HK-2 (cell line): ENCODE data around the gene SORL1-AS1.

ENCODE experiments used
- DNase-seq: peaks from one replicate; pipeline ENCODE4 v3.0.0-alpha.2; 2018; ENCODE audit not compliant: unreplicated experiment

SORL1-AS1 gene

DNA sequence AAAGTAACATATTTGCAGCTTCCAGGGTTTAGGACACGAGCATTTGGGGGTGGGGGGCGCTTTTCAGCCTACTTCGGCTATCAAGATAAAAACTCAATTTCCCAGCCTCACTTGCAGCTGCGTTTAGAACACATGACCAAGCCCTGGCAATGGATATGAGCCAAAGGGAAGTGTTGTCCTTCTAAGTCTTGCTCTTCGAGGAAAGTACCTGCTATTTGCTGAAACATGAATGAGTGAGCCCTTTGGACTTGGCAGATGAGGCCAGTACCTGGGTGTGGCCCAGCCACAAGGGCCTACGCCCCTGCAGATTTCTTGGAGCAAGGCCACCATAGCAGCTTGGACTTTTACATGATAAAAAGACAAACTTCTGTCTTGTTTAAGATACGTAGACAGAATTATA is 60.9 kb downstream of the SORL1-AS1 start:
- DNase-seq, result no peak

DNA sequence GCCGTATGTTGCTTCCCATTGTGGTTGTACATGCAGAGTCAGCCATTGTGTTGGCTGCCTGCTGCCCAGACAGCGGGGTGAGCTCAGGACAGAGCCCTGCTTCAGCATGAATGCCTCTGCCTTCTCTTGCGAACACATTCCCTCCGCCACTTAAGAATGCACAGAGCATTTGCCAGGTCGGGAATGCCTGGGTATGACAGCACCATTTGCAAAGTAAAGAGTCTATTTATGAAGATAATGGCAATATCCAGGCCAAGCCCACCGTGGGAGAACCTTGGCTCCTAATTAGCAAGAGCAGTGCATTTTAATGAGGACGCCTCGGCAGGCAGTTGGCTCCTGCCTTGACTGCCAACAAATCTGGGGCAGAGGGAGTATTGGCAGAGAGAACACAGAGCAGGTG is 63.1 kb downstream of the SORL1-AS1 start:
- no peak for DNase-seq
